Hematopoietic multipotent progenitor cell treated with erythropoietin and hydrocortisone succinate and interleukin-3 and kit ligand, for 8 days (in vitro differentiated cells): ENCODE results near the gene FAM167B.
"Not testable (repeated sequence)": the region's sequence is repeated elsewhere in the genome, so short reads cannot be mapped to it uniquely, and the experiment has no call there.

ENCODE experiments used
- DNase-seq: peaks from one replicate; pipeline ENCODE4 v3.0.0-alpha.2; 2015

FAM167B gene

DNA sequence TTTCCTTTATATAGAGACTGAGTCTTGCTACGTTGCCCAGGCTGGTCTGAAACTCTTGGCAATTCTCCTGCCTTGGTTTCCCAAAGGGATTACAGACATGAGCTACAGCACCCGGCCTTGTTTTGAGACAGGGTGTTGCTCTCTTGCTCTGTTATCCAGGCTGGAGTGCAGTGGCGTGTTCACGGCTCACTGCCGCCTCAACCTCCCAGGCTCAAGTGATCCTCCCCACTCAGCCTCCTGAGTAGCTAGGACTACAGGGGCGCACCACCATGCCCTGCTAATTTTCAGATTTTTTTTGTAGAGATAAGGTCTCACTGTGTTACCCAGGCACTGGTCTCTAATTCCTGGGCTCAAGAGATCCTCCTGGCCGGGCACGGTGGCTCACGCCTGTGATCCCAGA lies 18.8 kb downstream of the FAM167B start:
- DNase-seq = no peak

- no peak for DNase-seq
These were observed 20.0 kb downstream of the FAM167B start for GRCh38 chr1:32266921-32267591.

DNA sequence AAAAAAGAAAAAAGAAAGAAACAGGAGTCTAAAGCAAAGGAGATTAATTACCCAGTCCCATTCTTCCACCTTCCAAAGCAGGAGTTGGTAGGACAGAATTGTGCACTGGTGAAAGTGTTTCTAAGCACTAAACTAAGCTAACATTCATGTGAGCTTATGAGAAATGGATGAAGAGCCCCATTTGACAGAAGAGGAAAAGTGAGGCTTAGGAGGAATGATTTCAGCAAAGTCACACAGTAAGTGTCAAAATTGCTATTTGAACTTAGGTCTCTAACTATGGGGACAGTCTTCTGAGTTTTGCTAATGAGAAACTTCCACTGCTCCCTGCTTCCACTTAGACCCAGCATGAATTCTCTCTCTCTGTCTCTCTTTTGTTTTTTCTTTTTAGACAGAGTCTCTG lies 22.7 kb downstream of the FAM167B start:
- no peak for DNase-seq

DNA sequence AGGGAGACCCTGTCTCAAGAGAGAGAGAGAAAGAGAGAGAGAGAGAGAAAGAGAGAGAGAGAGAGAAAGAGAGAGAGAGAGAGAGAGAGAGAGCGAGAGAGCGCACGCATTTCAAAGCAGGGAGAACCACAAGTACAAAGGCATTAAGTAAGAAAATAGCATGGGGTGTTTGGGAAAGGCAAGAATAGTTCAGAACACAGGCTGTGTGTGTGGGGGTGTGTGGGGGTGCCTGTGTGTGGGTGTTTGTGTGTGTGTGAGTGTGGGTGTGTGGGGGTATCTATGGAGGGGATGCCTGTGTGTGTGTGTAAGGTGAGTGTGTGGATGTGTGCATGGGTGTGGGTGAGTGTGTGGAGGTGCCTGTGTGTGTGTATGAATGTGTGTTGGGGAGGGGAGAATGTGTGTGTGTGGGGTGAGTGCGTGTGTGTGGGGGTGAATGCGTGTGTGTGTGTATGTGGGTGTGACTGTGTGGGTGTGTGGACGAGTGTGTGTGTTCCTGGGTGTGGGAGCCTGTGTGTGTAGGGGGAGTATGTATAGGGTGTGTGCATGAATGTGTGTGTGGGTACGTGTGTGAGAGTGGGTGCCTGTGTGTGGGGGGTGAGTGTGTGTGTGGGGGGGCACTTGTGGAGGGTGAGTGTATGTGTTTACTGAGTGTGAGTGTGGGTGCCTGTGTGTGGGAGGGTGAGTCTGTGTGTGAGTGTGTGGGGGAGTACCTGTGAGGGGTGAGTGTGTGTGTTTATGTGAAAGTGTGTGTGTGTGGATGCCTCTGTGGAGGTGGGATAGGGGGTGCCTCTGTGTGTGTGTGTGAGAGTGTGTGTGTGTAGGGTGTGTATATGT lies 25.8 kb downstream of the FAM167B start:
- no peak for DNase-seq

- no peak for DNase-seq
These were observed 26.6 kb downstream of the FAM167B start for GRCh38 chr1:32273391-32274208.

- DNase-seq = no peak
These were observed 27.8 kb downstream of the FAM167B start for GRCh38 chr1:32274646-32275340.

- DNase-seq = no peak
These were observed 28.4 kb downstream of the FAM167B start for GRCh38 chr1:32275424-32275823.

GRCh38 chr1:32276032-32276782 lies 29.2 kb downstream of the FAM167B start:
- DNase-seq = no peak

- DNase-seq = not testable (repeated sequence)
These were observed 37.8 kb downstream of the FAM167B start for GRCh38 chr1:32284777-32285176.

DNA sequence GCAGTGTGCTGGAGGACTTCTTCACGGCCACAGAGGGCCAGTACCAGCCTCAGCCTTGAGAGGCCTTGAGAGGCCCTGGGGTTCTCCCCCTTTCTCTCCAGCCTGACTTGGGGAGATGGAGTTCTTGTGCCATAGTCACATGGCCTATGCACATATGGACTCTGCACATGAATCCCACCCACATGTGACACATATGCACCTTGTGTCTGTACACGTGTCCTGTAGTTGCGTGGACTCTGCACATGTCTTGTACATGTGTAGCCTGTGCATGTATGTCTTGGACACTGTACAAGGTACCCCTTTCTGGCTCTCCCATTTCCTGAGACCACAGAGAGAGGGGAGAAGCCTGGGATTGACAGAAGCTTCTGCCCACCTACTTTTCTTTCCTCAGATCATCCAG lies 38.6 kb downstream of the FAM167B start:
- no peak for DNase-seq

DNA sequence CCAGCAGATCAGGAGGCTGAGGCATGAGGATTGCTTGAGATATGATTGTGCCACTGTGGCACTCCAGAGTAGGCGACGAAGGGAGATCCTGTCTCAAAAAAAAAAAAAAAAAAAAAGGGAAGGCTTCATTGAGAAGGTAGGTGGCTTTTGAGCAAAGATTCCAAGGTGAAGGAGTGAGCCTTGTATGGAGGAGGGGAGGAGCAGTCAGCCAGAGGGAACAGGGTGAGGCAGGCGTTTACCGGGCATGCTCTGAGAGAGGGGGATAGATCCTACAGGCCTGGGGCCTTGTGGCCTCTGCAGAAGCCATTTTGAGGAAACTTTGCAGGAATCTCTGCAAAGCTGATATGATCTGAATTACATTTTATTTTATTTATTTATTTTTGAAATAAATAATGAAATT lies 39.7 kb downstream of the FAM167B start:
- DNase-seq = no peak

- DNase-seq = no peak
These were observed 42.2 kb downstream of the FAM167B start for GRCh38 chr1:32289256-32289655.

DNA sequence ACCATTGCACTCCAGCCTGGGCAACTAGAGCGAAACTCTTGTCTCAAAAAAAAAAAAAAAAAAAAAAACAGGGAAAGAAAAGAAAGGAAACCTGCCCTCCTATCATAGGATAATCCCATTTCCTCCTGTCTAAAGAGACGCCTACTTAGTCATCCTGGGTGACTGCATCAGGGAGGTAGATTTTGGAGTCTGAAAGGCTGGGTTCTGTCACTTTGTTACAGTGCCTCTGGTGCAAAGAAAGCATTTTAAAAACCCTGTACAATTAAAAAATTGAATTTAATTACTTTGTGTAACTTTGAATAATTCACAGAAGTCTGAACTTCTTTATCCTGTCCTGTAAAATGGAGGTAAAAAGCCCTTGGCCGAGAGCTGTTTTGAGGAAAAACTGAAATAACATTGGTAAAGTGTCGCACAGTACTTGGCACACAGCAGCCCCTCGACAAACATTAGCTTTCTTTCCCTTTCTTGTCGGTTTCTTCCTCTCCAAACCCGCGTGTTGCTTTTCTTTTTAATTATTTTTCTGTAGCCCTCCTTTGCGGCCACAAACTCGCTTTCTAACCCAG lies 44.2 kb downstream of the FAM167B start:
- DNase-seq = peak; percentile 40

- peak; percentile 98 for DNase-seq
These were observed 44.9 kb downstream of the FAM167B start, which contains the start of gene HDAC1 for GRCh38 chr1:32291708-32292538. Gene HDAC1, plus strand, starts transcription at chr1:32292083. Its CDS starts 87 bp downstream, at chr1:32292170.

DNA sequence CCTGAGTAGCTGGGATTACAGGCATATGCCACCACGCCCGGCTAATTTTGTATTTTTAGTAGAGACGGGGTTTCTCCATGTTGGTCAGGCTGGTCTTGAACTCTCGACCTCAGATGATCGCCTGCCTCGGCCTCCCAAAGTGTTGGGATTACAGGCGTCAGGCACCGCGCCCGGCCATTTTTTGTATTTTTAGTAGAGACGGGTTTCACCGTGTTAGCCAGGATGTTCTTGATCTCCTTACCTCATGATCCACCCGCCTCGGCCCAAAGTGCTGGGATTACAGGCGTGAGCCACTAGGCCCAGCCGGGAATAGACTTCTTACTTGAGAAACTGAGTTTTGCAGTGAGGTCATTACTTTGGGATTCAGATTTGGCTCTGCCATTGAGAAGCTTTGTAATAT lies 51.2 kb downstream of the FAM167B start:
- DNase-seq = not testable (repeated sequence)
